ENCODE measurements around the gene SPACDR. TPM values are rescaled to one million over a fixed set of nuclear protein-coding genes. Genes with fewer than 3 reads are reported as not detected.

SPACDR gene
- total RNA-seq, 1 donor from 2014 or later: not detected

GRCh38 chr7:100476903-100477870 is 13.1 kb upstream of the SPACDR start:
- peak; percentile 45 for TF ChIP-seq CTCF (IDR thresholded peaks at IDR 0.05; ENCODE audit: insufficient read depth, low read length, poor library complexity, severe bottlenecking)
- peak overlapping the region; percentile 81 for H3K4me3 ChIP-seq (ENCODE audit: low read depth, low read length)
- no peaks in the 10 kb centered on the region for H3K27me3 ChIP-seq (ENCODE audit: control insufficient read depth, insufficient read depth, low read length)
- DNase-seq (ENCODE audit: low read depth): no peak
- peaks cover 2% of the 10 kb centered on the region for H3K36me3 ChIP-seq (ENCODE audit: control insufficient read depth, insufficient read depth, low read length)

- Histone ChIP-seq H3K4me3 (ENCODE audit: low read depth, low read length) (no peak overlapping the region), H3K36me3 (ENCODE audit: control insufficient read depth, insufficient read depth, low read length) (peaks cover 2% of the 10 kb centered on the region), H3K27me3 (ENCODE audit: control insufficient read depth, insufficient read depth, low read length) (no peaks in the 10 kb centered on the region)
- no peak for TF ChIP-seq CTCF (IDR thresholded peaks at IDR 0.05; ENCODE audit: insufficient read depth, low read length, poor library complexity, severe bottlenecking)
- no peak for DNase-seq (ENCODE audit: low read depth)
Measured at GRCh38 chr7:100476101-100476780, 12.2 kb upstream of the SPACDR start.

GRCh38 chr7:100475549-100475948 is 11.5 kb upstream of the SPACDR start:
- TF ChIP-seq CTCF (IDR thresholded peaks at IDR 0.05; ENCODE audit: insufficient read depth, low read length, poor library complexity, severe bottlenecking): no peak
- DNase-seq (ENCODE audit: low read depth): no peak
- Histone ChIP-seq H3K4me3 (ENCODE audit: low read depth, low read length) (no peak overlapping the region), H3K36me3 (ENCODE audit: control insufficient read depth, insufficient read depth, low read length) (peaks cover 2% of the 10 kb centered on the region), H3K27me3 (ENCODE audit: control insufficient read depth, insufficient read depth, low read length) (no peaks in the 10 kb centered on the region)

- no peak for DNase-seq (ENCODE audit: low read depth)
- Histone ChIP-seq H3K27me3 (ENCODE audit: control insufficient read depth, insufficient read depth, low read length) (no peaks in the 10 kb centered on the region), H3K4me3 (ENCODE audit: low read depth, low read length) (no peak overlapping the region), H3K36me3 (ENCODE audit: control insufficient read depth, insufficient read depth, low read length) (peaks cover 2% of the 10 kb centered on the region)
- no peak for TF ChIP-seq CTCF (IDR thresholded peaks at IDR 0.05; ENCODE audit: insufficient read depth, low read length, poor library complexity, severe bottlenecking)
Measured at GRCh38 chr7:100472854-100473499, 8.9 kb upstream of the SPACDR start.

DNA sequence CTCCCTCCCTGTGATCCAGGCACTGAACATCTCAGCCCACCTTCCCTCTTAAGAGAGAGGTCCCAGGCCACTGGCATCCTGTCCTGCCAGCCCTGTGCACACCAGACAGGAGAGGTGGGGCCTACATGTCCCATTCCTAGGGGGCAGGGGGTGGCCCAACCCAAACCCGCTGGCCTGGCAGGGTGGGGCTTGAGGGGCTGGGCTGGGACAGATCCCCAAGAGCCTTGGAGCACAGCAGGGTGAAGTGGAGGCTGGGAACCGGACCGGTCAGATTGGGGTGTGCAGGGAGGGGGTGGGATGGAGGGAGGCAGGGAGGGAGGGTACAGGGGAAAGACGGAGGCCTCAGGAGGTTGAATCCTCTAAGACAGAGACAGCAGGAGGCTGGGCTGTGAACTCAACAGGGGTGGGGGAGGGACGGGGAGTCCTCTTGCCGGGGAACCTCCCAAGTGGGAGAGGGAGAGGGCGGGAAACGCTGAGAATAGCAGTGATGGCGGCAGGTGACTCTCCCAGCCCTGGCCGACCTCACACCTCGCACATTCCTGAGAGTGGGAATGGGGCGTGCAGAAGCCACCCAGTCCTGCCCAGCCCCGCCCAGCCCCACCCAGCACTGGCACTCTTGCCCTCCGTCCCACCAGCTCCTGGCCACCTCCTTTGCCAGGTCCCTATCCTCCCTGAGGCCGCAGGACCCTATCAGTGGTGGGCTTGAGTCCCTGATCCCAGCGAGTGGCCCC is 8.2 kb upstream of the SPACDR start:
- H3K27me3 ChIP-seq (ENCODE audit: control insufficient read depth, insufficient read depth, low read length): no peaks in the 10 kb centered on the region
- H3K4me3 ChIP-seq (ENCODE audit: low read depth, low read length): no peak overlapping the region
- no peak for DNase-seq (ENCODE audit: low read depth)
- peaks cover 2% of the 10 kb centered on the region for H3K36me3 ChIP-seq (ENCODE audit: control insufficient read depth, insufficient read depth, low read length)
- TF ChIP-seq CTCF (IDR thresholded peaks at IDR 0.05; ENCODE audit: insufficient read depth, low read length, poor library complexity, severe bottlenecking): no peak

Measured in kidney epithelial cell (primary cell).